Measurements from ENCODE around the gene CSN3. TPM values are rescaled to one million over a fixed set of nuclear protein-coding genes. Genes with fewer than 3 reads are reported as not detected.
"Not testable (repeated sequence)": the region's sequence is repeated elsewhere in the genome, so short reads cannot be mapped to it uniquely, and the experiment has no call there.

CSN3 gene, protein sequence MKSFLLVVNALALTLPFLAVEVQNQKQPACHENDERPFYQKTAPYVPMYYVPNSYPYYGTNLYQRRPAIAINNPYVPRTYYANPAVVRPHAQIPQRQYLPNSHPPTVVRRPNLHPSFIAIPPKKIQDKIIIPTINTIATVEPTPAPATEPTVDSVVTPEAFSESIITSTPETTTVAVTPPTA
- not detected for polyA plus RNA-seq (ENCODE audit: insufficient read length)

DNA sequence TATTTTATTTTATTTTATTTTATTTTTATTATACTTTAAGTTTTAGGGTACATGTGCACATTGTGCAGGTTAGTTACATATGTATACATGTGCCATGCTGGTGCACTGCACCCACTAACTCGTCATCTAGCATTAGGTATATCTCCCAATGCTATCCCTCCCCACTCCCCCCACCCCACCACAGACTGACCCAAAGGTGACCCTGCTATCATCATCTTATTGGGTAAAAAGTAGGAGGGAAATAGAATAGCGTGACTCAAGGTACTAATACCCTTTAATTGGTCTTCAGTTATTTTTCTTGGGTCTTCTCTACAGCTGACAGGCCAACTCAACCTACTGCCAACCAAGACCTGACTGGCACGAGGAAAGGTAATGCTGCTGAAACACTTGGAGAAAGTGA is at the start of gene CSN3:
Gene CSN3, plus strand, starts transcription at position 301 of the 400 bp plus-strand sequence. CDS start 2,223 bp downstream, outside the sequence.
- not testable (repeated sequence) for DNase-seq (ENCODE audit: low read depth)

DNA sequence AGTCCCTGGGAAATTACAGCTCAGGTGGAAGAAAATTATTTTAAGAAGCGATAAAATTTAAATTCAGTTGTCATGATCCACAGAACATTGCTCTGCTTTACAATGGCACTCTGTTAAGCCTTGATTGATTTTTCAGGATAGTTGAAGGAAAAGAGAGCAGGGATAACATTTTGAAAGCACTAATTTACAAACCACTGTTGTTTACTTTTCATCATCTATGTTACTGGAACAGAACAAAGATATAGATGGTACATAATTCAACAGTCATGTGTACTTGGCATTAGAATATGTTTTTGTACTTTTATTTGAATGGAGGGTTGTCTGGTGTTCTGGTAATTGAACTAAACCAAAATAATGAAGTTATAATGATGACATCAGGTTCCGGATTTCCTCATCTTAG is 49.5 kb upstream of the CSN3 start:
- DNase-seq (ENCODE audit: low read depth) = no peak

- DNase-seq (ENCODE audit: low read depth) = no peak
Measured at GRCh38 chr4:70195425-70195824, 47.0 kb upstream of the CSN3 start, which contains the start of gene ODAM. TSS of gene ODAM (plus strand) at chr4:70195725. CDS start at chr4:70196544, 819 bp downstream.

DNA sequence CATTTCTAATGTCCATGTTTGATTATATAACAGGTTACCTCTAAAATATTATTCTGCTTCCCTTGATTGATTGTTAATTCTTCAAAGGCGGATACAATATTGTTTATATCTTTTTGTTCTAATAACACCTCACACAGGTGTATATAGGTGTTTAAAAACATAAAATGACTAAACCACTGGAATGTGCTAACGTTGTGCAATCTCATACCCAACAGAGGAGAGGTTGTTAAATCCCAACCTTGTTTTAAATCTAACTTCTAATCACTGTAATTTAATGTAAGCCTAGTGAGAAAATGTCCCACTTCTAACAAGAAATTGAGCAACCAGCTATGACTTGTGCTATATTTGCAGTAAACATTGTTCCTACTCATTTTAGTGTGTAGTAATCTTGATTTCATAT is 45.5 kb upstream of the CSN3 start:
- DNase-seq (ENCODE audit: low read depth) = no peak

GRCh38 chr4:70197842-70198241 is 44.6 kb upstream of the CSN3 start:
- no peak for DNase-seq (ENCODE audit: low read depth)

DNA sequence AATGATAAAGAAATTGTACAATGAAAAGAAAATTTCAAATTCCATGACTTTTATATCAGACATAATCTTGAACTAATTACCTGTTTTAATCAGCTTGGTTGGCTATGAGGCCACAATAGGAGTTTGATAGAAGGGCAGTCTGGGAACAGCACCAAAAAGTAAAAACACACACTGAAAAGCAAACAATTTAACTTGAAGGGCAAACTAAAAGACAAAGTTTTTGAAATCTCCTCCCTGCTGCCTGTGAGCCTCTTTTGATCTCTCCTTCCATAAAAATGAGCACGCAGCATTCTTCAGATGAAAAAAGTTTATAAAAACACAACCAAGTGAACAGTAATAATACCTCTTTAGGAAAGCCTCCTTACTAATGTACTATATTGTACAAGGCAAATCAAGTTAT is 38.8 kb upstream of the CSN3 start:
- no peak for DNase-seq (ENCODE audit: low read depth)

DNA sequence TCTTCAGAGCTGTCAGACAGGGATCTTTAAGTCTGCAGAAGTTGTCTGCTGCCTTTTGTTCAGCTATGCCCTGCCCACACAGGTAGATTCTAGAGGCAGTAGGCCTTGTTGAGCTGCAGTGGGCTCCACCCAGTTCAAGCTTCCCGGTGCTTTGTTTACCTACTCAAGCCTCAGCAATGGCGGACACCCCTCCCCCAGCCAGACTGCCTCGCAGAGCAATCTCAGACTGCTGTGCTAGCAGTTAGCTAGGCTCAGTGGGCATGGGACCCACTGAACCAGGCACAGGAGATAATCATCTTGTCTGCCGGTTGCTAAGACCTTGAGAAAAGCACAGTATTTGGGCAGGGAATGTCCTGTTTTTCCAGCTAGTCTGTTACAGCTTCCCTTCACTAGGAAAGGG is 29.6 kb upstream of the CSN3 start:
- not testable (repeated sequence) for DNase-seq (ENCODE audit: low read depth)

DNA sequence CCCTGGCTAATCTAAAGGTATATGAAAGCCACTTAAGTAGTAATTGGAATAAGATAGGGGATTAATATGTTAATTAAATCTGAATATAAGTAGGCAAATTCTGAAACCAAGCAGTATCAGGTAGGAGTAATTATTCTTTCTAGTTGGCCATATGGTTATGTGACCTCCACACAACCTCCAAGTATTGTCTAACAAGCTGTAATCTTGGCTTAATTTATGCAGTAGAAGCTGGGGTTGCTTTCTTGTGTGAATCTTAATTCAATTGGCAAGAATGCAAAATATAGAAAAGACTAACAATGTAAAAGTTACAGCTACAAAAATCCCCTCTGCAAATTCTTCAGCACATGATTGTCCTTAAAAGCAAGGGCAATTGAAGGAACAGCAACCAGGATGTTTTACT is 26.3 kb upstream of the CSN3 start:
- DNase-seq (ENCODE audit: low read depth) = not testable (repeated sequence)

GRCh38 chr4:70216550-70216949 is 25.8 kb upstream of the CSN3 start:
- not testable (repeated sequence) for DNase-seq (ENCODE audit: low read depth)

DNA sequence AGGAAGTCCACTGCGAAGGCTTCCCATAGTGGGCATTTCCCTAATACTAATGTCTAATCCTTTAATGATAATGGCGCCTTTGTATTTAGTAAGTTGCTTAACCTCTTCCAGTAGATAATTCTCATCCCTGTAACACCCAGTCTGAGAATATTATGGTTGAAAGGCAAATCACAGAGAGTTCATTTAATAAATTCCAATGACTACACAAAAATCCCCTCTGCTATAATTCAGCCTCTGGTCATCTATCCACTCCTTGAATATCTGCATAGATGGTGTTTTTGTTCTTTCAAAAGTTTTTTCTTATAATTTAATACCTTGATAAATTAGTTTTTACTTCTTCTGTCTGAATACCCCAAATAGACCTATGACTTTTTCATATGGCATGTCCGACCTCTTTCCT is 21.0 kb upstream of the CSN3 start:
- DNase-seq (ENCODE audit: low read depth) = not testable (repeated sequence)

DNA sequence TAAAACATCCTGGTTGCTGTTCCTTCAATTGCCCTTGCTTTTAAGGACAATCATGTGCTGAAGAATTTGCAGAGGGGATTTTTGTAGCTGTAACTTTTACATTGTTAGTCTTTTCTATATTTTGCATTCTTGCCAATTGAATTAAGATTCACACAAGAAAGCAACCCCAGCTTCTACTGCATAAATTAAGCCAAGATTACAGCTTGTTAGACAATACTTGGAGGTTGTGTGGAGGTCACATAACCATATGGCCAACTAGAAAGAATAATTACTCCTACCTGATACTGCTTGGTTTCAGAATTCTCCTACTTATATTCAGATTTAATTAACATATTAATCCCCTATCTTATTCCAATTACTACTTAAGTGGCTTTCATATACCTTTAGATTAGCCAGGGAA is 20.6 kb upstream of the CSN3 start:
- DNase-seq (ENCODE audit: low read depth) = not testable (repeated sequence)

DNA sequence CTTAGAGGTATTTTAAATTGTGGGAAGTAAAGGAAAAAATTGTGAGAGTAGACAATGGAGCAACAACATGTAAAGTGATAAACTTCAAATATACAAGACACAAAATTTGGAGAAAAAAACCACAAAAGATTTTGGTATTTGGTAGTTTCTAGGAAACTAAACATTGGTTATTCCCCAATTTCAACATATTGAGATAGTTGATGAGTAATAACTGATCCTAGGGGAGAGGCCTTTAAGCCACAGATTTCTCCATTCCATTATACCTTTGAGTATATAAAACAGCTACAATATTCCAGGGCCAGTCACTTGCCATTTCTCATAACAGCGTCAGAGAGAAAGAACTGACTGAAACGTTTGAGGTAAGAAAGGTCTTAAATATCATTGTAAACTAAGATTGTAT is 16.6 kb upstream of the CSN3 start, which contains the start of gene FDCSP:
Gene FDCSP, plus strand, starts transcription at position 301 of the 400 bp plus-strand sequence. CDS start 5,071 bp downstream, outside the sequence.
- DNase-seq (ENCODE audit: low read depth) = no peak

DNA sequence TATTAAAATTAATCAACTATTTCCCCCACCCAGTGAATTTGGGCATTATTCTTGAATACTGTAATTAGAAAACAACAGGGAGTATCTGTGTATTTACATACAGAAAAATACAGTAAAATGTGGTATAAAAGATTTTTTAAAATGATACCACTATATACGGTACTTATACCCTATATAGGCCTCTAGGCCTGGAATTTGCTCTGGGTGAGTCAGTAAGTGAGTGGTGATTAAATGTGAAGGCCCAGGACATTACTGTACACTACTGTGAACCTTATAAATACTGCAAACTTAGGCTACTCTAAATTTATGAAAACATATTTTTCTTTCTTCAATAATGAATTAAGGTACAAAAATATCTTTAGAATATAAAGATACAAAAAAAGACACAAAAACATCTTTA is 6.3 kb upstream of the CSN3 start:
- DNase-seq (ENCODE audit: low read depth) = no peak

- no peak for DNase-seq (ENCODE audit: low read depth)
Measured at GRCh38 chr4:70239131-70239883, 3.1 kb upstream of the CSN3 start.

GRCh38 chr4:70239884-70240591 is 2.4 kb upstream of the CSN3 start:
- no peak for DNase-seq (ENCODE audit: low read depth)

DNA sequence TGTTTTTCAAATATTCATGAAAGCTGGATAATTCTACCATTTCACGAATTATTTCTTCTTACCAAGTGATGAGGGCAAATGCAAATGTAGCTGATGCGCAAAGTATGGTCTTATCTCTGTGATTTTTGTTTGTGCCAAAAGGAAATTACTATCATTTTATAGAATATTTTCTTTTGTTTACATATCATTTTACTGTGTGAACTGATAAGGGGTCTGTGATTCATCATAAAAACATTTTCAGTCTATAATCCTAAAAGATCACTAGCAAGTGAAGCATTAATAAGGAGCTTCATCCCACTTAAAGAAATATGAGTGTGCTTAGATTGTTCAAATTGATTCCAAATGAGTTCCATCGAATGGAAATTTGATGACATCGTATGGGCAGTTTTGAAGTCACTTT is 694 bp downstream of the CSN3 start:
- no peak for DNase-seq (ENCODE audit: low read depth)

GRCh38 chr4:70251250-70251944 is 9.0 kb downstream of the CSN3 start:
- no peak for DNase-seq (ENCODE audit: low read depth)

DNA sequence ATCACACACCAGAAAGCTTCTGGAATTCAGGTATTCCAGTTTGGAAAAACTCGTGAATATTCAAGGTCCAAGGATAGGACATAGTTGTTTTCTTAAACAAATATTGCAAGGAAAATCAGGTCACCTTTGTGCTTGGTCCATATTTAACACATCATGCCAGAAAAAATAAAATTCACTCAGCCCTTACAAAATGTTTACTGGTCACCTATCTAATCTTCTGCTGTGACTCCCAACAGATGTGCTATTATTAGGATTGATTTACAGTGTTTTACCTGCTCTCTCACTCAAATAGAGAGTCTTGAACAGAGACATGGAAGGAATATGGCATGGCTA is 9.5 kb downstream of the CSN3 start:
- no peak for DNase-seq (ENCODE audit: low read depth)

DNA sequence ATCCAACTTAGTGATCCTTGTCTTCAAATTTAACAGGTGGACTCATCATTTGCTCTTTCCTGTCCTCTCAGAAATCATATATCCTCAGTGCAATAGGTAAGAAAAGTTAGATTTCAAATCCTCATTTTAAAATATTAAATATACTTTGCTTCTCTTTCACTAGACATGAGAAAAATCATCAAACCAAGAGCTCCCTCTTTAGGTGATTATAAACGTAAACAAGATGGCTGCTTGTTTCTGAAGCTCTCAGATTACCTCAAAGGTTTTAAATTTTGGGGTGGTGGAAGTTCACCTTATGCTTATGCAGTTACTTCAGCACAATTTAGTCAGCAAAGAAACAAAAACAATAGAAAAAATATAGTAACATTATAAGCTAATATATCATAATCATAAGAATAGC is 27.3 kb downstream of the CSN3 start:
- no peak for DNase-seq (ENCODE audit: low read depth)

- no peak for DNase-seq (ENCODE audit: low read depth)
Measured at GRCh38 chr4:70277121-70277520, 34.7 kb downstream of the CSN3 start.

- DNase-seq (ENCODE audit: low read depth) = no peak
Measured at GRCh38 chr4:70280567-70280966, 38.2 kb downstream of the CSN3 start.

DNA sequence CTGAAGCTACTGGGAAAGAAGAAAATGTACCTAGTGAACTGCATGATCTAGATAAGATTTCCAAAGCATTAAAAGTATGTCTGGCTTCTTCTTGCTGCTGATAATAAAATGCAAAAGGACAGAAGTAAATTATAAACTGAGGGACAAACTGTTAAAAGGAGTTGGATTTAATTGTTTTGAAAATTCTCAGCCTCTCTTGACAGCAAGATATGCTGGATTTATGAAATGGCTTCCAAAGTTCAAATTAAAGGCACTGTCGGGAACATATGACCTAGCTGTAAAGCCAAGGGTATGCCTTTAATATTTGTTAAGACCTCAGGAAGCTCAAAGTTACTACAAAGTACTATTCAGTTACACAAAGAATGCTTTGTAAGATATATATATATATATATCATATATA is 46.3 kb downstream of the CSN3 start:
- no peak for DNase-seq (ENCODE audit: low read depth)
